Measurements from ENCODE around the gene SPA17.

The SPA17 gene

GRCh38 chr11:124724979-124725718, 51.4 kb downstream of the SPA17 start:
- no peak for DNase-seq (ENCODE audit: low spot score)

DNA sequence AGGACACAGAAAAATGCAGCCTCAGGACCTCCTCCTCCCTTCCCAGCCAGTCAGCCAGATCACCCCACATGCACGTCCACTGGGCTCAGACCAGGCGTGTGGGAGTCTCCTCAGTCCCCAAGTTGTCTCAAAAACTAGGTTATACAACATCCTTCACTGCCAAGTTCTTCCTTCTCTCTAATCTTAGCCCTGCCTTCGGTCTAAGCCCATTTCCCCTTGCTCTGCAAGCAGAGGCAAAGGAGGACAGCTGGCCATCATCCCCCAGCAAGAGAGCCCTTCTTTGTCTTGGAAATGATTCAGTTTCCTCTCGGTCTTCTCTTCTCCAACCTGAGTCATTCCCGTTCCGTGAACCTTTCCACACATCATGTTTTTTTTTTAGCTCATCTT, 52.0 kb downstream of the SPA17 start:
- DNase-seq (ENCODE audit: low spot score) = no peak

- no peak for DNase-seq (ENCODE audit: low spot score)
Measured at GRCh38 chr11:124727474-124727873, 53.8 kb downstream of the SPA17 start.

GRCh38 chr11:124728134-124728533, 54.4 kb downstream of the SPA17 start:
- no peak for DNase-seq (ENCODE audit: low spot score)

- DNase-seq (ENCODE audit: low spot score) = no peak
Measured at GRCh38 chr11:124729571-124729970, 55.9 kb downstream of the SPA17 start.

- DNase-seq (ENCODE audit: low spot score) = no peak
Measured at GRCh38 chr11:124732230-124732629, 58.5 kb downstream of the SPA17 start.

DNA sequence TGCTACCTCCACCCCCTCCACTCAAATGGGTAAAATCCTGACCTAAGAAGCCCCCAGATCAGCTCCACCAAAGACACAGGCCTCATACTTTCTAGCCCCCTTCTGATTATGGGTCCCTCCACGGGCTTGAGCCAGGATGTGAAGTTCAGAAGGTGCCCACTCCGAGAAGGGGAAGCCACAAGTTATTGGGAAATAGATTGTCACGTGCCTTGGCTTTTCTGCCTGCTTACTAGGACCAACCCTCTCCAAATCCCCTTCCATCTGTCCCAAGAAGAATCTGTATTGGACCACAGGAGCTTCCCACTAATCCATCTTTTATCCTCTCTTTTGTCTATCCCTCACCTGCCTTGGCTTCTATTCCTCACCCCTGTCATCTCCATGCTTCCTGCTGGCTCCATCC, 63.0 kb downstream of the SPA17 start:
- DNase-seq (ENCODE audit: low spot score) = no peak

GRCh38 chr11:124737638-124738305, 64.1 kb downstream of the SPA17 start:
- DNase-seq (ENCODE audit: low spot score) = no peak

- DNase-seq (ENCODE audit: low spot score) = no peak
Measured at GRCh38 chr11:124738713-124739478, 65.2 kb downstream of the SPA17 start.

DNA sequence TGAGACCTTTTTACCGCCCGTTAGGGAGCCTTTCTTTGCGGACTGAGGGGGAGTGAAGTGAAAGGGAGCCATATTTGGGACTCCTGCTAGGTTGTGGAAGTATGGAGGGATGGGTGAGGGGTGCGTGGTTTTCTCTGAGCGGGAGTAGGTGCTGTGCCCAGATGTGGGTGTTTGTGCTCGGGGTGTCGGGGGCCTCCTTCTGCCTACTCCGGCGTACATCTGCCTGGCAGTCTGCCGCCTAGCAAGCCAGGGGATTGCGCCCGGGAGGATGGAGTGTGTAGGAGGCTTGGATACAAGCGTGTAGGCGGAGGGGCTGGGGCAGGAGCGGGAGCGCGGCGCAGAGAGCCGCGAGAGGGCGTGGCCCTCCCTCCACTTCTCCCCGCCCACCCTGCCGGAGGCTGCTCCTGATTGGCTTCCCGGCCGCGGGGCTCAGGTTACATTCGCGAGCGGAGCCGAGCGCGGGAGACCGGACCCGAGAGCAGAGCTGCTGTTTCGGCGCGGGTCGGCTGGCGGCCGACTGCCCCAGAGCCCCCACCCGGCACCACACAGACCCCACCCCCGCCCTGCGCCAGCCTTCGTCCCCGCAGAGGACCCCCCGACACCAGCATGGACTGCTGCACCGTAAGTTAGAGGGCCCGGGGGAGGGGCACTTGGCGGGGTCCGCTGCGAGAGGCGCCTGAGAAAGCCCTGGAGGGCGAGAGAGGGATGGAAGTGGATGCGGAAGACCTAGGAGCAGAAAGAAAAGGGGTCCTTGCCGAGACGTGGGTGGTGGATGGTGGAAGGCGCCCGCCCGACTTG, 66.0 kb downstream of the SPA17 start, which contains the start of gene NRGN:
Gene NRGN (plus strand): TSS at position 464 of the 798 bp plus-strand sequence. CDS start 143 bp downstream, at position 607.
- DNase-seq (ENCODE audit: low spot score) = peak; percentile 81

- peak; percentile 58 for DNase-seq (ENCODE audit: low spot score)
Measured at GRCh38 chr11:124740277-124740882, 66.7 kb downstream of the SPA17 start.

- no peak for DNase-seq (ENCODE audit: low spot score)
Measured at GRCh38 chr11:124742555-124742954, 68.9 kb downstream of the SPA17 start.

DNA sequence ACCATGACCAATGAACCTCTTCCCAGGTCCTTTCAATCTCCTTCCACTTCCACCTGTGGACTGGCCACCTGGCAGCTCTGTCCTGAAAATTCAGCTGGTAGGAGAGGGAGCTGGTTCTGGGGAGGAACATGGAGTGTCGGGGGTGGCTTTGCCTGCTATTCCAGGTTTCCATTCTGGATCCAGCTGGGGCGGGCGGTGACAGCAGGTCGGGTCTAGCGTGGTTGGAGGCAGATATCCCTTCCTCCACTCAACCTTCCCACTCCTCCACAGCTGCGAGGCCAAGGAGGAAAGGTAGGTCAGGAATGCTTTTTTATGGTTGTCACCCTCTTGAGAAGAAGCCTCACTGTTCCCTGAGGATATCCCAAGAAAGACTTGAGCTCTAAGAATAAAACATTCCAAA, 69.3 kb downstream of the SPA17 start:
- DNase-seq (ENCODE audit: low spot score) = no peak

GRCh38 chr11:124745270-124745834, 71.6 kb downstream of the SPA17 start:
- no peak for DNase-seq (ENCODE audit: low spot score)

DNA sequence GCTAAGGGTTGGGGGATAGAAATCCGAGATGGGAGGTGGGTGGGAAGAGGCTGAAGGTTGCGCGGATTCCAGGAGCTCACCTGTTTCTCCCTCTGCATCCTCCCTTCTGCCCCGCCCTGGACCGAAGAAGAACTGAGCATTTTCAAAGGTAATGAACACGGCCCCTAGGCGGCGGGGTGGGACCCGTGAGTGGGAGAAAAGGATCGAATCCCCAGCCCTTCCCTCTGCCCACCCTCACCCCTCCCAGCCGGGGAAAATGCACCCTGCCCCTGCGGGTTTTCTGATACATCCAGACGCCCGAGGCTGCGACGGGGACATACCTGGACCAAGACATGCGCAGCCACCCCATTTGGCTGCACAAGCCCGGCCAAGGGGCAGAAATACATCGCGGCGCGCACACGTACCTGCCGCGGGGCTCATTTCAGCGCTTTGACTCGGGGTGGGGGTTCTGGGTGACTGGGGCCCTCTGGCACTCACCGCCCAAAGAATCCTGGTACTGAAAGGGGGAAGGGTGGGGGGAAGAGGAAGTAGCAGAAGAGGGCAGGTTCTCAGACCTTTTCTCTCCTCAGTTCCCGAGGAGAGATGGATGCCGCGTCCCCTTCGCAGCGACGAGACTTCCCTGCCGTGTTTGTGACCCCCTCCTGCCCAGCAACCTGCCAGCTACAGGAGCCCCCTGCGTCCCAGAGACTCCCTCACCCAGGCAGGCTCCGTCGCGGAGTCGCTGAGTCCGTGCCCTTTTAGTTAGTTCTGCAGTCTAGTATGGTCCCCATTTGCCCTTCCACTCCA, 72.3 kb downstream of the SPA17 start:
- DNase-seq (ENCODE audit: low spot score) = peak; percentile 36

GRCh38 chr11:124746621-124747243, 73.0 kb downstream of the SPA17 start:
- DNase-seq (ENCODE audit: low spot score) = peak; percentile 82
